Tibial artery (tissue), 4 donors: ENCODE data around the gene NBPF26.
A peak's percentile ranks its signal among the peaks of the same experiment; 100 is the strongest.
"Not testable (repeated sequence)": the region's sequence is repeated elsewhere in the genome, so short reads cannot be mapped to it uniquely, and the experiment has no call there.

ENCODE experiments used
- DNase-seq, 2 donors: peaks; one replicate each; pipeline ENCODE4 v3.0.0-alpha.2; 2019
- H3K27ac ChIP-seq, 2 donors: fragments of 200-600 bp; sonication (generic) in 1 of 2; 1 replicate in 1 of 2; 2 replicates in 1 of 2; pipeline ENCODE4 v1.5.1; 2018 to 2019; ENCODE audit warnings: mild to moderate bottlenecking in 1 of 2
- H3K27me3 ChIP-seq, 2 donors: fragments of 200-600 bp; sonication (generic) in 1 of 2; one replicate each; pipeline versions ENCODE4 v1.5.1 to v1.6.0; 2016 to 2019
- H3K36me3 ChIP-seq, 3 donors: fragments of 200-600 bp; sonication (generic) in 2 of 3; one replicate each; pipeline ENCODE4 v1.5.1; 2016 to 2019; ENCODE audit warnings: mild to moderate bottlenecking in 2 of 3
- H3K4me1 ChIP-seq, 4 donors: fragments of 200-600 bp; sonication (generic) in 2 of 4; 1 replicate in 3 of 4; 2 replicates in 1 of 4; pipeline ENCODE4 v1.5.1; 2016 to 2019
- H3K4me3 ChIP-seq, 2 donors: fragments of 200-600 bp; sonication (generic) in 1 of 2; 1 replicate in 1 of 2; 2 replicates in 1 of 2; pipeline ENCODE4 v1.5.1; 2018 to 2019; ENCODE audit warnings: mild to moderate bottlenecking in 2 of 2
- H3K9me3 ChIP-seq, 3 donors: fragments of 200-600 bp; sonication (generic) in 1 of 3; one replicate each; pipeline ENCODE4 v1.5.1; 2016 to 2019
- intact Hi-C: fragments of 100-400 bp; cut with DNase I; formaldehyde crosslinking; loops from one replicate; pipeline ENCODE4 v1.15.0; 2023; ENCODE audit warnings: low total_unique reads

Gene NBPF26

DNA sequence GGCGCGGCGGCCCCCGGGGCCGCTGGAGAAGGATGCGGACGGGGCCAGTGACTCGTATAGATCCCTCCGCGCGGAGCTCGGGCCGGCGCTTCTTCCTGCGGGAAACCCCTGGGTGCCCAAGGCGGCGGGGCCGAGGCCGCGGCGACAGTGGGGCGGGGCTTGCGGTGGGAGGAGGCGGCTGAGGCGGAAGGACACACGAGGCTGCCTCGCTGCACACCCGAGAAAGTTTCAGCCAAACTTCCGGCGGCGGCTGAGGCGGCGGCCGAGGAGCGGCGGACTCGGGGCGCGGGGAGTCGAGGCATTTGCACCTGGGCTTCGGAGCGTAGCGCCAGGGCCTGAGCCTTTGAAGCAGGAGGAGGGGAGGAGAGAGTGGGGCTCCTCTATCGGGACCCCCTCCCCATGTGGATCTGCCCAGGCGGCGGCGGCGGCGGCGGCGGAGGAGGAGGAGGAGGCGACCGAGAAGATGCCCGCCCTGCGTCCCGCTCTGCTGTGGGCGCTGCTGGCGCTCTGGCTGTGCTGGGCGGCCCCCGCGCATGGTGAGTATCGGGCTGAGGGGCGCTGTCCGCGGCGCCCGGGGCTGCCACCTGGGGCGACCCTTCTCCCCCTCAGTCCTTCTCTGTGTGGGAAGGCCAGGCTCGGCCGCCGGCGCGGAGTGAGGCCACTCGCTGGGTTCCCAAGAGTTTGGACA, at the start of gene NBPF26:
Gene NBPF26, plus strand, starts transcription at position 231 of the 688 bp plus-strand sequence.
- H3K4me1 ChIP-seq, H3K9me3 ChIP-seq, H3K27me3 ChIP-seq, intact Hi-C loops, H3K36me3 ChIP-seq: not testable (repeated sequence)
- peak within 1 kb of the TSS in 1 of 2 donors; percentile 80 for H3K4me3 ChIP-seq
- peak in 1 of 2 donors; percentile 57 for DNase-seq
- peak within 1 kb of the TSS in 1 of 2 donors; percentile 81 for H3K27ac ChIP-seq

DNA sequence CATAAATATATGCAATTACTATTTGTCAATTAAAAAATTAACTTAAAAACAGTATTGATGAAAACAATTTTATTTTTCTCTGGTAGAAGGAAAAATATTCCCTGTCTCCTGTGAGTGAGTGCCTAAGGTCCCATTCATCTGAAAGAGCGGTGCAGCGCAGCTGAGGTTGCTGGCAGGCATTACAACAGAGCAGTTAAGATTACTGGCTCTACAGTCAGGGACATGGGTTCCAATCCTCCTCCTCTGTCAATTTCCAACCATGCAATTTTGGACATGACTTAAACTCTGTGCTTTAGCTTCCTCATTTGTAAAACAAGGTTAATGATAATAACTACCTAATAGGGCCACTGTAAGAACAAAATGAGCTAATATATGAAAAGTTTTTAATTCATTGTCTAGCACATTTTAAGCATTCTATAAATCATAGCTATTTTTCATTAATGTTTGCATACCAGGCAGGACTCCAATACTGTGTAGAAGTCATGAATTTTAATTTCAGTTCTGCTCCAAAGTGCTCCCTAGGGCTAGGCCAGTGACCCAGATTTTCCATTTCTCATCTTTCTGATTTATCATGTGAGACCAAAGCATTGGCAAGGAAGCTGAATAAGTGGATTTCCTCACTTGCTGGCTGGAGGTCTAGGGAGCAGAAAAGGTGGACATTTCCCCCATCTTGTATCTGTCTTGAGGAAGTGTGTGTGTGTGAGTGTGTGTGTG, 43.5 kb upstream of the NBPF26 start:
- intact Hi-C loops = not testable (repeated sequence)

DNA sequence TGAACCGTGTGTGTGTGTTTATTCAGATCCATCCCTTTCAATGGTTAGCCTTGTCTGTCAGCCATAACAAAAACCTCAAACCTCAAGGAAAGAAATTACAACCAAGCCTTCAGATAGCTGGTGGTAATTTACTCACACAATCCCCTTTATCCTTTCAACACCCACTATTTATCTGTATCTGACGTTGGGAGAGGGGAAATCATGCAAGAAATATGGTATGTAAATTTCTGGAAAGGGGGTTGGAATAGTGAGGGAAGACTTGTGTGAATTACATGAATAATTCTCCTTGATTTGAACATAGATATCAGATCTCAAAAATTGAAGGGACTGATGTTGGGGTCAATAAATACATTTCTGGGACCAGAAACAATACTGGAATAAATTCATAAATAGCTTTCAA, 42.8 kb upstream of the NBPF26 start:
- DNase-seq, H3K4me1 ChIP-seq, H3K27ac ChIP-seq, intact Hi-C loops, H3K36me3 ChIP-seq, H3K4me3 ChIP-seq, H3K9me3 ChIP-seq, H3K27me3 ChIP-seq: not testable (repeated sequence)

More for the DNA sequence above, 43.5 kb upstream of the NBPF26 start:
- not testable (repeated sequence) for H3K27me3 ChIP-seq, DNase-seq, H3K4me3 ChIP-seq, H3K4me1 ChIP-seq, H3K9me3 ChIP-seq, H3K36me3 ChIP-seq, H3K27ac ChIP-seq

DNA sequence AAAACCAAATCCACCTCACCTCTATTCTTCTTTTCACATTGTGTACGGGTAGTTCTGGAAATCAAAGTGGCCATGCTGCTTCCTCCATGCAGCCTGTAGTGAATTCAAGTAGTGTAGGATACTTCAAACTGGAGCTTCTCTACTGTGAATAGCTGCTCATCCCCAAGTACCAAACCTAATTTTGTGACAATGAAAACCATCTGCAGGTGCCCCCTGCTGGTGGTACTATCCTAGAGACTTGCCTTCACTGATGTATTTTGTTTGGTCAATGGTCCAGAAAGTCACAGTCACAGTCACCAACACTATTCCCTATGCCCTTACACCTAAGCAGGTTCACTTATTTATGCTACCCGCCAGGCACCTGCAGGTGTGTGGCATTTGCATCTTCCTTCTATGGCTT, 39.3 kb upstream of the NBPF26 start:
- H3K9me3 ChIP-seq, H3K27ac ChIP-seq, DNase-seq, H3K4me1 ChIP-seq, intact Hi-C loops, H3K4me3 ChIP-seq, H3K27me3 ChIP-seq, H3K36me3 ChIP-seq: not testable (repeated sequence)

DNA sequence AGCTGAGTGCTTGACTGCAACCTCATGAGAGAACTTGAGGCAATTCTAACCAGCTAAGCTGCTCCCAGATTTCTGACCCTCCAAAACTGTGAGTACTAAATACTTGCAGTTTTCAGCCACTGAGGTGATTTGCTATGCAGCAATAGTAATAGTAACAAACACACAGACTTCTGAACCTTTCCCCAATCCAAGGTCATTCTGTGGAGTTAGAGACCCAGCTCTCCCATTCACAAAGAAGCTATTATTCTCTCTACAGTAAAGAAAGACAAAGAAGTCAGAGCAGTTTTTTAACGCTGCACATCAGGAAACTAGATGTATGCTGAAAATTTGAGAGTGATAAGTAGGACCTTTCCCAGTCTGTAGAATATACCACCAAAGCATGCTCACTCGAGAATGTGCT, 38.1 kb upstream of the NBPF26 start:
- intact Hi-C loops = not testable (repeated sequence)

DNA sequence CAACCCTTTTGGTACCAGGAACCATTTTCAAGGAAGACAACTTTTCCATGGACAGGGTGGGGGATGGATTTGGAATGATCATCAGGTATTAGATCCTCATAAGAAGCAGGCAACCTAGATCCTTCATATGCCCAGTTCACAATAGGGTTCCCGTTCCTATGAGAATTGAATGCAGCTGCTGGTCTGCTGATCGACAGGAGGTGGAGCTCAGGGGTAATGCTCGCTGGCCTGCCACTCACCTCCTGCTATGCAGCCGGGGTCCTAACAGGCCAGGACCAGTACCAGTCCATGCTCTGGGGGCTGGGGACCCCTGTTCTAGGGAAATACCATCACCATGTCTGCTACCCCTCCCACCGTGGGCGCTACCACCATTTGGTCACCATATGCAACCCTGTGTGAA, 36.5 kb upstream of the NBPF26 start:
- H3K36me3 ChIP-seq, H3K9me3 ChIP-seq, intact Hi-C loops, DNase-seq, H3K27ac ChIP-seq, H3K4me1 ChIP-seq, H3K4me3 ChIP-seq, H3K27me3 ChIP-seq: not testable (repeated sequence)

More for the DNA sequence above, 38.1 kb upstream of the NBPF26 start:
- DNase-seq, H3K36me3 ChIP-seq, H3K4me1 ChIP-seq, H3K27me3 ChIP-seq, H3K27ac ChIP-seq, H3K4me3 ChIP-seq, H3K9me3 ChIP-seq: not testable (repeated sequence)

DNA sequence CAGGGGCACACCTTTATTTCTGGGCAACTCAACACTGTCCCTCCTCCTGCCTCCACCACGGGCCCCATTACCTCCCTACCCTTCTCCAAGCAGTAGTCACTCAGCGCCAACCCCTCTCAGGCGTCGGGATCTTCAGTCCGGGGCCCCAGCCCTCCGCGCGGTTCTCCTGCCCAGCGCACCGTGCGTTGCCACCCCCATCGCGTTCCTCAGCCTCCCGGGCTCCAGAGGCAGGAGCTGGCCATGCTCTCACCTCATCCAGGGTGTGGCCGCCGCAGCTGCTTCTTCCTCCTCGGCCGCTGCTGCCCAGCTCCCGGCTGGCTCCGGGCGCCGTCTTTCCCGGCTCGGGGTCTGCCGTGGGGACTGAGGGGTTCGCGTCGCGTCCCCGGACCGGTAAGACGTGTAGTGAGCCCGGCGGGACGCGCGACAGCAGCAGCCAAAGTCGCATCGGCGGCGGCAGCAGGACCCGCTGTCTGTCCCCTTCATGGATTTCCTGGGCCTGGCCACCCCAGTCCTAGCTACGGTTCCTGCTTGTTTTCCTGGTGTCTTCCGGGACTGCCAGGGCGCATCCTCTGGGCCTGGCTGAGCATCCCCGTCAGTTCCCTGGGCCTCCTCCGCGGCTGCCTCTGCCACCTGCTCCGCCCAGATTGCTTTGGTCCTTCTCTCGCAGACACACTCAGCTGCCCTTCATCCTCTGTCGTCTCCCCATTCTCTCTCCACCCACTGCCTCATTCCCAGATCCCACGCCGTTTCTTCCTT, 22.8 kb upstream of the NBPF26 start:
- H3K4me3 ChIP-seq = peak overlapping the region in 1 of 2 donors; percentile 48
- H3K4me1 ChIP-seq, DNase-seq, H3K27ac ChIP-seq, H3K27me3 ChIP-seq, H3K9me3 ChIP-seq, H3K36me3 ChIP-seq, intact Hi-C loops: not testable (repeated sequence)

DNA sequence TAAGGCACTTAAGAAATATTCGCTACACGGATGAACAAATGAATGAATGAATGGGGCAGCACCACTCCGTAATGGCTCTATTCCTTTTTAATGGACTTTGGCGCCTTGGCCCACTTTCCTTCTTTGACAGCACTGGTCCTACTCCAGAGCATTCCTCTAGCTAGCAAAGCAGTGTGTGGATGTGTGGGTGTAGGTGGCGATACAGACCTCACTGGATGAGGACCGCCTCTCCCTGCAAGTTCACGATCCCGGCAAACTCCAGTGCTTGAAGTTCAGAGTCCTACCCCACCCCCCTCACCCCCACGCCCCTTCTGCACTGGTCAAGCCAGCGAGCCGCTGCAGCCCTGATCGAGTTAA, 409 bp upstream of the NBPF26 start:
- intact Hi-C loops, H3K36me3 ChIP-seq, H3K4me1 ChIP-seq, H3K9me3 ChIP-seq, DNase-seq, H3K27me3 ChIP-seq, H3K27ac ChIP-seq: not testable (repeated sequence)
- peak overlapping the region in 1 of 2 donors; percentile 80 for H3K4me3 ChIP-seq

DNA sequence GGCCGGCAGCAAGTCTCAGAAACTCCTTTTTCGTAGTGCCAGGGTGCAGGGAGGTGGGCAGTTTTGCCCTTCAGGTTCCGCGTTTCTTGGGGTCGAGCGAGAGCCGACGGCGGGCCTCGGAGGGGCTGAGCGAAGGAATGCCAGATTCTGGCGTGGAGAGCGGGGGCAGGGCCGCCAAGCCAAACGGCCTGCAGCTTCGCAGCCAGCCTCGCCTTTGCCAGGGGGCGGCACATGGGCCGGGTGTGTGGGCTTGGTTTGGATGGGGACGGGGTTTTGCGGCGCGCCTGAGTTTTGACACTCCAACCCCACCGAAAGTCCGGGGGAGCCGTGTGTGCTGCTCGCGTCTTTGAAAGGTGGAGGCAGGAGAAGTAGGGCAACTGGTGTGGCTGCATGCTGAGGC, 762 bp downstream of the NBPF26 start:
- DNase-seq, H3K36me3 ChIP-seq, H3K4me1 ChIP-seq, H3K27me3 ChIP-seq, H3K9me3 ChIP-seq, intact Hi-C loops: not testable (repeated sequence)
- H3K27ac ChIP-seq = peak overlapping the region in 1 of 2 donors; percentile 81
- H3K4me3 ChIP-seq = peak overlapping the region in 1 of 2 donors; percentile 80

DNA sequence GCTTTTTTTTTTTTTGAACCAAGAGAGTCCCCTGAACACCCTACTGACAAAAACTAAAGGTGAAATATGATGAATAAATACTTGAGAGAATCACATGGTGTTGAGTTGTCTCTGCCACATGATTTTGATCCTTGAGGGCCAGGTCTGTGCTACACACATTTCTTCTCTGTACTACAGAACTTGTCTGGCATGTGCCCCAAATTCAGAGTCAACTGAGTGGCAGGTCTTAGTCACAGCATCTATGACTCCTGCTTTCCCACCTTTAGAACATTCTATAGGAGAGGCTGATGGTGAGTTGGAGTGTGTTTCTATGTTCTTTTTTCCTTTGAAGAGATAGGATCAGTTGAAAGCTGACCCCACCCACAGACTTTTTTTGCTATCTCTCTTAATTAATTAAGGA, 5.1 kb downstream of the NBPF26 start:
- H3K36me3 ChIP-seq, H3K9me3 ChIP-seq, H3K4me3 ChIP-seq, H3K4me1 ChIP-seq, H3K27ac ChIP-seq, H3K27me3 ChIP-seq, intact Hi-C loops, DNase-seq: not testable (repeated sequence)

DNA sequence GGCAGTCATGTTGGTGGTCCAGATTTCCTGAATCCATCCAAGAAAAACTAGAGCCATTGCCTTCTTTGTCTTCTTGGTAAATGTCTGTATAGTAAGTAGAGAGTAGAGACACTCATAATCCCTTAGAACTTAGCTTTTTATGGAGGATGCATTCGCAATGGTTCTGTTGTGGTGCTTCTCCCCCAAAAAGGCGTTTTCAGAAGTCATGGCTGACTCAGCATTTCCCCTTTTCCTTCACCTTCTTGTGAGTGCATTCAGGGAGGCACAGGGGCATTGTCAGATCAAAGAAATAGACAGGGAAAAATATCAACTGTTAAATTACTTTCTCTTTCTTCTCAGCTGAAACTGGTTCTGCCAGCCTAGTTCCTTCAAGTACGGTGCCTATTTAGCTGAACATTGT, 45.3 kb downstream of the NBPF26 start:
- H3K36me3 ChIP-seq, DNase-seq, intact Hi-C loops, H3K27ac ChIP-seq, H3K4me3 ChIP-seq, H3K9me3 ChIP-seq, H3K4me1 ChIP-seq, H3K27me3 ChIP-seq: not testable (repeated sequence)

DNA sequence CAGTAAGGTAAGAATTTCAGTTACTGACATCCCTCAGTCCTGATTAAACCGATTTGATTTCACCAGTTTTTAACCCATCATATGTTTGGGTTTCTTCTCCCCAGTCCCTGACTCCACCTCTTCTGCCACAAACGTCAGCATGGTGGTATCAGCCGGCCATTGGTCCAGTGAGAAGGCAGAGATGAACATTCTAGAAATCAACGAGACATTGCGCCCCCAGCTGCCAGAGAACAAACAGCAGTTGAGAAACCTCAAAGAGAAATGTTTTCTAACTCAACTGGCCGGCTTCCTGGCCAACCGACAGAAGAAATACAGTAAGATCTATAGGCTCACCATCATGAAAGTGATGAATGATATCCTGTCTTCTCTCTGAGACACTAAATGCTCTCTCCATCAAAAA, 81.7 kb downstream of the NBPF26 start:
- H3K9me3 ChIP-seq, intact Hi-C loops, H3K4me1 ChIP-seq, DNase-seq, H3K36me3 ChIP-seq, H3K27ac ChIP-seq, H3K27me3 ChIP-seq, H3K4me3 ChIP-seq: not testable (repeated sequence)
